ENCODE measurements around the gene TTLL12. TPM values are rescaled to one million over a fixed set of nuclear protein-coding genes. Genes with fewer than 3 reads are reported as not detected.

TTLL12 gene
- total RNA-seq, 2 donors from 2014 or later = 21.0 to 25.1 TPM

DNA sequence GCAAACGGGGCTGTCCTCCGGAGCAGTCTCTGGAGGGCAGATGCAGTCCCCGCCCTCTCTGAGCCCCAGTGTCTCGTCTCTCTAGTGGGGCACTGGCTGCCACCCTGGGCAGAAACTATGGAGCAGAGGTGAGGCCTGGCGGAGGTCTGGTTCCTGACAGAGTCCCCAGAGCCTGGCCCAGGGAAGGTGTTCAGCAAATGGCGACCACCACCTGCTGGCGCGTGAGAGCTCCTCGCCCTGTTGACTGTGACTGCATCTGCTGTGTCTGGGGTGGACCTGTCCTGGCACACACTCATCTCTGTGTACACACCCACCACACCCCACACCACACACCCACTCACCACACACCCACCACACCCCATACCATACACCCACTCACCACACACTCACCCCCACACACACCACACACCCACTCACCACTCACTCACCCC lies 18.3 kb upstream of the TTLL12 start:
- Histone ChIP-seq H3K27ac (no peak overlapping the region), H3K4me1 (no peaks in the 10 kb centered on the region), H3K4me3 (no peak overlapping the region), H3K27me3 (no peaks in the 10 kb centered on the region), H3K9me3 (no peaks in the 10 kb centered on the region), H3K36me3 (replicated peaks in 1 of 2; ENCODE audit: insufficient read depth in 1 of 2, low read depth in 2 of 2) (no peaks in the 10 kb centered on the region)
- intact Hi-C loops (cut with DNase I) = no loop called here
- DNase-seq (no peak), ATAC-seq (no peak)
- WGBS, 2 donors = 83 to 93% methylated on average over 3 to 8 of the region's 9 CpGs
- TF ChIP-seq POLR2A (IDR thresholded peaks at IDR 0.05) (no peak), CTCF (IDR thresholded peaks at IDR 0.05) (no peak)

DNA sequence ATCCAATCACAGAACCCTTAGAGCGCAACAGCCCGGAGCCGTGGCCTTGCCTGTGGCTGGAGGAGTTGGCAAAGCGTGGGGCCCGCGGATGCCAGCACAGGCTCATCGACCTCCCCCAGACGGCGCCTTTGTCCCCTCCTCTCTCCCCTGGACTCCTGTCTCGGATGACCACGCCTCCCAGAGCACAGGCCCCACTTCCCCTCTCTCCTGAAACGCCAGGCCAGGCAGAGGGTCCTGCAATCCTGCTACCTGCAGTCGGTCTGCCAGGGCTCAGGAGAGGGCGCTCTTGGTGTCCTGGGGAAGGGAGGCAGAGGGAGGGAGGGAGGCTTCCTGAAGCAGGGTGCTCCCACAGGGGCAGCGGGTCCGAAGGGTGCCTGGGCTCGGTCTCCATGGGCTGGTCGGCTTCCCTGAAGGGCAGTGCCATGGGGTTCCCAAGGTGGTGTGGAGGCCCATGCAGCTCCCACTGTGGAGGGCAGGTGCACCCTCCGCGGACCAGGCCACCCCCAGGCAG lies 16.6 kb upstream of the TTLL12 start:
- Histone ChIP-seq H3K36me3 (replicated peaks in 1 of 2; ENCODE audit: insufficient read depth in 1 of 2, low read depth in 2 of 2) (no peaks in the 10 kb centered on the region), H3K4me1 (no peaks in the 10 kb centered on the region), H3K4me3 (no peak overlapping the region), H3K27me3 (no peaks in the 10 kb centered on the region), H3K27ac (no peak overlapping the region), H3K9me3 (no peaks in the 10 kb centered on the region)
- intact Hi-C loops (cut with DNase I) = no loop called here
- WGBS, 2 donors = 53 to 59% methylated on average over 14 to 20 of the region's 20 CpGs
- TF ChIP-seq POLR2A (IDR thresholded peaks at IDR 0.05) (no peak), CTCF (IDR thresholded peaks at IDR 0.05) (no peak)
- DNase-seq (no peak), ATAC-seq (no peak)

DNA sequence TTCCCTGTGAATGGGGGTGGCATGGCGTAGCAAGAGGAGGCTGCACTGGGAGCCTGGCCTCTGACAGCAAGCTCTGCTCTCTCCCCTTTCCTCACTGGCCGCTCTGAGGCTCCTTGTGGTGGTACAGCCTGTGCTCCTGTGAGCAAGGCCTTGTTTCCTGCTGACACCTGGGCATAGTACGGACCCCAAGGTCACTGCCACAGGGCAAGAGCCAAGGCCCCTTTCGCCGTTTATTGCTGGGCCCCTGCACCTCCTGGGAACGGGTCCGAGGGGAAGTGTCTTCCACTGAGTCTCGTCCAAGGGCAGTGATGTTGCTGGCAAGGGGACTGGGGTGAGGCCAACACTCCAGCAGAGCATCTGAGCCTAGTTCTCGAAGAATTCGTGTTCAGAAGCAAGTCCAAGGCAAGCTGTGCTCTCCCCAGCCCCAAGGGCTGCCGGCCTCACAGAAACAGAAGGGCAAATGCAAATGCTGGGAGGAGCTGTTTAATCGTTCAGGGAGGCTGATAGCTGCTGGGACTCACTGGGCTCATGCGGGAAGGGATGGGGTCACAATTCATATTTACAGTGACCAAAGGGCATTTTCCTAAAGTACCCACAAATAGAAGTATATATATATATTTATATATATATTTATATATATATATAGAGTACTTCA lies 15.9 kb upstream of the TTLL12 start:
- no peaks in the 10 kb centered on the region for H3K36me3 ChIP-seq (replicated peaks in 1 of 2; ENCODE audit: insufficient read depth in 1 of 2, low read depth in 2 of 2)
- intact Hi-C loops (cut with DNase I) = no loop called here
- DNase-seq = no peak
- no peaks in the 10 kb centered on the region for H3K27me3 ChIP-seq
- H3K27ac ChIP-seq = no peak overlapping the region
- no peaks in the 10 kb centered on the region for H3K9me3 ChIP-seq
- H3K4me1 ChIP-seq = no peaks in the 10 kb centered on the region
- 71 to 78% methylated on average over 8 to 13 of the region's 13 CpGs for WGBS, 2 donors
- ATAC-seq = no peak
- no peak overlapping the region for H3K4me3 ChIP-seq
- TF ChIP-seq POLR2A (IDR thresholded peaks at IDR 0.05) (no peak), CTCF (IDR thresholded peaks at IDR 0.05) (no peak)

- no peak overlapping the region for H3K4me3 ChIP-seq
- TF ChIP-seq CTCF (IDR thresholded peaks at IDR 0.05) = no peak
- TF ChIP-seq POLR2A (IDR thresholded peaks at IDR 0.05) = no peak
- no peaks in the 10 kb centered on the region for H3K9me3 ChIP-seq
- intact Hi-C loops (cut with DNase I) = no loop called here
- no peaks in the 10 kb centered on the region for H3K36me3 ChIP-seq (replicated peaks in 1 of 2; ENCODE audit: insufficient read depth in 1 of 2, low read depth in 2 of 2)
- no peak for ATAC-seq
- H3K27me3 ChIP-seq = no peaks in the 10 kb centered on the region
- WGBS, 2 donors = 88 to 97% methylated on average over 6 to 10 of the region's 10 CpGs
- DNase-seq = no peak
- H3K4me1 ChIP-seq = no peaks in the 10 kb centered on the region
- H3K27ac ChIP-seq = no peak overlapping the region
Observed at GRCh38 chr22:43202326-43202725, 15.4 kb upstream of the TTLL12 start.
